Esophagus squamous epithelium (tissue), 5 donors: Measurements from ENCODE around the gene PGGHG. TPM values are rescaled to one million over a fixed set of nuclear protein-coding genes. Genes with fewer than 3 reads are reported as not detected.
"Not testable (repeated sequence)": the region's sequence is repeated elsewhere in the genome, so short reads cannot be mapped to it uniquely, and the experiment has no call there.

ENCODE experiments used
- DNase-seq: peaks from one replicate; lab custom pipeline; 2025; lab: John Stamatoyannopoulos, UW
- H3K27ac ChIP-seq, 4 donors: fragments of 200-600 bp; sonication (generic); one replicate each; pipeline ENCODE4 v1.5.1; 2016 to 2019; ENCODE audit warnings: mild to moderate bottlenecking in 1 of 4
- H3K27me3 ChIP-seq, 4 donors: fragments of 200-600 bp; sonication (generic); 1 replicate in 3 of 4; 2 replicates in 1 of 4; pipeline versions ENCODE4 v1.5.1 to v1.6.0; 2017 to 2021; ENCODE audit warnings: antibody characterized with exemption in 1 of 4
- H3K36me3 ChIP-seq, 3 donors: fragments of 200-600 bp; sonication (generic); one replicate each; pipeline ENCODE4 v1.5.1; 2016 to 2019
- H3K4me1 ChIP-seq, 3 donors: fragments of 200-600 bp; sonication (generic); one replicate each; pipeline ENCODE4 v1.5.1; 2017 to 2019
- H3K4me3 ChIP-seq, 4 donors: fragments of 200-600 bp; sonication (generic); 1 replicate in 3 of 4; 2 replicates in 1 of 4; pipeline ENCODE4 v1.5.1; 2016 to 2019; ENCODE audit warnings: mild to moderate bottlenecking in 2 of 4, moderate library complexity in 1 of 4
- H3K9me3 ChIP-seq, 3 donors: fragments of 200-600 bp; sonication (generic); one replicate each; pipeline ENCODE4 v1.5.1; 2016 to 2019
- POLR2A ChIP-seq, 4 donors: fragments of 450-650 bp; IDR thresholded peaks; one replicate each; pipeline ENCODE4 v1.6.1; 2017; ENCODE audit warnings: antibody characterized with exemption in 4 of 4, mild to moderate bottlenecking in 4 of 4, moderate library complexity in 3 of 4
- WGBS, 2 donors: methylation state at CpG; one replicate each; pipeline ENCODE4 v1.1.5; 2018; 5-methylcytosine and 5-hydroxymethylcytosine counted together
- intact Hi-C: fragments of 100-400 bp; cut with DNase I; formaldehyde crosslinking; loops from one replicate; pipeline ENCODE4 v1.15.0; 2022
- total RNA-seq, 4 donors: library from RNA; depleted of rRNA; stranded (reverse); fragments of >200 nt; gene quantifications; one replicate each; pipeline ENCODE4 v1.1.0, GENCODE V29; 2016
- TF ChIP-seq, protein P1 (sequence below), 6 experiments: fragments of 450-650 bp in 4 of 6; fragments of 200-600 bp in 2 of 6; sonication (generic) in 2 of 6; IDR thresholded peaks; one replicate each; pipeline ENCODE4 v1.5.1; 2016 to 2019; ENCODE audit warnings: antibody characterized with exemption in 6 of 6, mild to moderate bottlenecking in 4 of 6, moderate library complexity in 4 of 6
- donor health status: DM: yes; HTN: yes; CAD: no.

The PGGHG gene
- total RNA-seq, 4 donors from 2014 or later: 5.3 to 15.3 (median 5.9) TPM

DNA sequence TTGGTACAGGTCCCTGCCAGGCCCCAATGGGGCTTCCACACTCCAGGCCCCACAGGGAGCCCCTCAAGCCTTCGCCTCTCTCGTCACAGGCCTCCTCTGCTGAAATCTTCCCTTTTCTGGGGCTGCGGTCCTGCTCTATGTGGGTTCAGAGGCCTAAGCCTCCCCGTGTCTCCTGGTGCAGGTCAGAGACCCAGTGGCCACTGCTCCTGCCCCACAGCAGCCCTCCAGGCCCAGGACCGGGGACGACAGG, 37.6 kb downstream of the PGGHG start:
- H3K4me1 ChIP-seq: peaks cover 16 to 53% (median 35%) of the 10 kb centered on the region in 3 donors
- H3K9me3 ChIP-seq: no peaks in the 10 kb centered on the region
- intact Hi-C loops: no loop called here
- H3K27ac ChIP-seq: peak overlapping the region; percentile 79 to 94 (median 90)
- H3K36me3 ChIP-seq: no peaks in the 10 kb centered on the region
- 100% methylated on average over 2 of the region's 6 CpGs for WGBS, 2 donors
- H3K4me3 ChIP-seq: peak overlapping the region in 1 of 4 donors; percentile 42
- DNase-seq: no peak
- H3K27me3 ChIP-seq: peaks cover 0 to 16% (median 0%) of the 10 kb centered on the region in 4 donors
- TF ChIP-seq POLR2A (IDR thresholded peaks at IDR 0.05): no peak
- TF ChIP-seq, protein P1, sequence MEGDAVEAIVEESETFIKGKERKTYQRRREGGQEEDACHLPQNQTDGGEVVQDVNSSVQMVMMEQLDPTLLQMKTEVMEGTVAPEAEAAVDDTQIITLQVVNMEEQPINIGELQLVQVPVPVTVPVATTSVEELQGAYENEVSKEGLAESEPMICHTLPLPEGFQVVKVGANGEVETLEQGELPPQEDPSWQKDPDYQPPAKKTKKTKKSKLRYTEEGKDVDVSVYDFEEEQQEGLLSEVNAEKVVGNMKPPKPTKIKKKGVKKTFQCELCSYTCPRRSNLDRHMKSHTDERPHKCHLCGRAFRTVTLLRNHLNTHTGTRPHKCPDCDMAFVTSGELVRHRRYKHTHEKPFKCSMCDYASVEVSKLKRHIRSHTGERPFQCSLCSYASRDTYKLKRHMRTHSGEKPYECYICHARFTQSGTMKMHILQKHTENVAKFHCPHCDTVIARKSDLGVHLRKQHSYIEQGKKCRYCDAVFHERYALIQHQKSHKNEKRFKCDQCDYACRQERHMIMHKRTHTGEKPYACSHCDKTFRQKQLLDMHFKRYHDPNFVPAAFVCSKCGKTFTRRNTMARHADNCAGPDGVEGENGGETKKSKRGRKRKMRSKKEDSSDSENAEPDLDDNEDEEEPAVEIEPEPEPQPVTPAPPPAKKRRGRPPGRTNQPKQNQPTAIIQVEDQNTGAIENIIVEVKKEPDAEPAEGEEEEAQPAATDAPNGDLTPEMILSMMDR (IDR thresholded peaks at IDR 0.05): no peak

DNA sequence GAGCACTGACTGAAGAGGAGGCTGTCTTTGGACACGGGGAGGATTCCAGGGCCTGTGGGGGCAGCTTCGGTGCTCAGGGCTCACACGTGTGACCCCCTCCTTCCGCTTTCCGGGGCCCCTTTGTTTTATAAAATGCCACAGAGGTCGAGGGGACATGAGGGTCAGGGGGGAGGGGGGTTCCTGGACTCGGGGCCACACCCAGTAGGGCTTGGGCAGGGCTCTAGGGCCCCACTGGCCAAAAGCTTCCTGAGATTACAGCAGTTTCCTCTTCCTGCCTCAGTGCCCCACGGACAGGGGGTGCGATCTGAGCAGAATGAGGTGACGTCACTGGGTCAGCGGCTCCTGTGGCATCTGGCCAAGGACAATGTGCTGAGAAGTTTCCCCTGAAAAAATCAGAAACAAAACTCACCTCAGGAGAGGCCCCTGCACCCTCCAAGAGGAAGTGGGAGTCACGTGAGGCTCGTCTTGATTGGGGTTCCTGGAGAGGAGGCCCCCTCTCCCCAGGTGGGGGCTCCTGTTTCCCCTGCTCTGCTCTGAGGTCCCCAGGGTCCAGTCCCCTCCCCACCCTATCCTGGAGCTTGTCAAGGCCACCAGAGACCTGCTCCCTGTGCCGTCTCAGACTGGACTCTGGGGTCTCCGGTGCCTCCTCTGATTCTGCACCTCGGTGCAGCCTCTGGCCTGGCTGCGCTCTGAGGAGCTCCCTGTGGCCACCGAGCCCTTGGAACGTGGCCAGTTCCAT, 38.1 kb downstream of the PGGHG start:
- intact Hi-C loops: no loop called here

GRCh38 chr11:327581-327923, 38.6 kb downstream of the PGGHG start:
- peaks cover 0 to 23% (median 0%) of the 10 kb centered on the region in 4 donors for H3K27me3 ChIP-seq
- intact Hi-C loops: no loop called here
- no peaks in the 10 kb centered on the region for H3K36me3 ChIP-seq
- peak overlapping the region; percentile 79 to 94 (median 90) for H3K27ac ChIP-seq
- H3K9me3 ChIP-seq: no peaks in the 10 kb centered on the region
- TF ChIP-seq, protein P1 (IDR thresholded peaks at IDR 0.05): no peak
- no peak for TF ChIP-seq POLR2A (IDR thresholded peaks at IDR 0.05)
- peaks cover 16 to 50% (median 35%) of the 10 kb centered on the region in 3 donors for H3K4me1 ChIP-seq
- DNase-seq: no peak
- WGBS, 2 donors: 93 to 97% methylated on average over 3 of the region's 3 CpGs
- H3K4me3 ChIP-seq: peak overlapping the region in 1 of 4 donors; percentile 42

More for the DNA sequence above, 38.1 kb downstream of the PGGHG start:
- WGBS, 2 donors: 23 to 33% methylated on average over 5 of the region's 19 CpGs
- Histone ChIP-seq H3K36me3 (no peaks in the 10 kb centered on the region), H3K4me1 (peaks cover 16 to 53% (median 35%) of the 10 kb centered on the region in 3 donors), H3K27ac (peak overlapping the region; percentile 79 to 94 (median 90)), H3K4me3 (peak overlapping the region in 2 of 4 donors; percentile 13 to 42), H3K27me3 (peaks cover 0 to 21% (median 0%) of the 10 kb centered on the region in 4 donors), H3K9me3 (no peaks in the 10 kb centered on the region)
- DNase-seq: no peak
- peak in 1 of 4 donors; percentile 37 for TF ChIP-seq POLR2A (IDR thresholded peaks at IDR 0.05)
- TF ChIP-seq, protein P1 (IDR thresholded peaks at IDR 0.05): no peak

GRCh38 chr11:328012-328411, 39.1 kb downstream of the PGGHG start:
- TF ChIP-seq, protein P1 (IDR thresholded peaks at IDR 0.05): no peak
- TF ChIP-seq POLR2A (IDR thresholded peaks at IDR 0.05): no peak
- Histone ChIP-seq H3K9me3 (no peaks in the 10 kb centered on the region), H3K36me3 (no peaks in the 10 kb centered on the region), H3K4me1 (peaks cover 16 to 46% (median 35%) of the 10 kb centered on the region in 3 donors), H3K27ac (peak overlapping the region in 2 of 4 donors; percentile 30 to 91), H3K4me3 (no peak overlapping the region), H3K27me3 (peaks cover 0 to 28% (median 0%) of the 10 kb centered on the region in 4 donors)
- intact Hi-C loops: no loop called here
- no peak for DNase-seq
- WGBS, 2 donors: 90 to 92% methylated on average over 7 to 8 of the region's 13 CpGs

DNA sequence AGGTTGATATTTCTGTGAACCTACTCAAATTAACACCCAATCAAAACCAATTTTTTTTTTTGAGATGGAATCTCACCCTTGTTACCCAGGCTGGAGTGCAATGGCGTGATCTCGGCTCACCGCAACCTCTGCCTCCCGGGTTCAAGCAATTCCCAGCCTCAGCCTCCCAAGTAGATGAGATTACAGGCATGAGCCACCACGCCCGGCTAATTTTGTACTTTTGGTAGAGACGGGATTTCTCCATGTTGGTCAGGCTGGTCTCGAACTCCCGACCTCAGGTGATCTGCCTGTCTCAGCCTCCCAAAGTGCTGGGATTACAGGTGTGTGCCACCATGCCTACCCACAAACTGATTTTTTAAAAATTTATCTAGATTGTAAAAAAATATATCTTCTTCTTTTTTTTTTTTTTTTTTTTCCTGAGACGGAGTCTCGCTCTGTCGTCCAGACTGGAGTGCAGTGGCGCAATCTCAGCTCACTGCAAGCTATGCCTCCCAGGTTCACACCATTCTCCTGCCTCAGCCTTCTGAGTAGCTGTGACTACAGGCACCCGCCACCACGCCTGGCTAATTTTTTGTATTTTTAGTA, 39.7 kb downstream of the PGGHG start:
- intact Hi-C loops: not testable (repeated sequence)
- Histone ChIP-seq H3K4me1 (peaks cover 16 to 46% (median 35%) of the 10 kb centered on the region in 3 donors), H3K27ac (peak overlapping the region in 1 of 4 donors; percentile 91)

More for the DNA sequence above, 39.7 kb downstream of the PGGHG start:
- not testable (repeated sequence) for H3K36me3 ChIP-seq, DNase-seq, H3K9me3 ChIP-seq, H3K4me3 ChIP-seq
- H3K27me3 ChIP-seq: peaks cover 0 to 33% (median 0%) of the 10 kb centered on the region in 4 donors
- 90 to 92% methylated on average over 15 of the region's 15 CpGs for WGBS, 2 donors
